Activated gamma-delta T cell (primary cell): ENCODE measurements around the gene HYAL3.
"Not testable (repeated sequence)": the region's sequence is repeated elsewhere in the genome, so short reads cannot be mapped to it uniquely, and the experiment has no call there.

ENCODE experiments used
- DNase-seq: peaks from one replicate; lab custom pipeline; 2025; lab: John Stamatoyannopoulos, UW

Gene HYAL3

GRCh38 chr3:50290161-50290641 lies 9.0 kb downstream of the HYAL3 start:
- no peak for DNase-seq

GRCh38 chr3:50289130-50289529 lies 10.1 kb downstream of the HYAL3 start:
- no peak for DNase-seq

DNA sequence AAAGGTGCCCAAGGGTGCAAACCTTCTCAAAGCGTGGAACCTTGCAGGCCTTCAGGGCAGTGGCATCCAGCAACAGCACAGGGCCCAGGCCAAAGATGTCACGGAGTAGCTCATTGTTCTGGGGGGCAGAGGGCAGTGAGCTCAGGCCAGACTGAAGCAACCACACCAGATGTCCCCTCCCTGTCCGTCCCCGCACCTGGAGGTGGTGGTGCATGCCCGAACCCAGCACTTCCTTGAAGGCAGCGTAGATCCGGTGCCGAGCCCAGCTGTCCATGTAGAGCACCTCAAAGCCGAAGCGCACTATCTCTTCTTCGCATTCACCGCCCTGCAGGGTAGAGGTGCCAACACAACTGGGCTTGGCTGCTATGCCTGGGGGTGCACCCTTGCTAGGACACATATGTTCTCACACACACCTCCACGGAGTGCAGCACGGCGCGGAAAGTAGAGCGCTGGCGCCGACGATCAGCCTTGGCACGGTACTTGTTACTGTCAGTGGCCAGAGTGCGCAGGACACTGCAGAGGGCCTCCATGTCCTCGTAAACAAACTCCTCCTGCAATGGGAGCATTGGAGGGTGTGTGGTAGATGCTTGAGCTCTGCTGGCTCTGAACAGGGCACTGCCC lies 10.7 kb downstream of the HYAL3 start:
- no peak for DNase-seq

- DNase-seq = no peak
Observed at GRCh38 chr3:50287262-50287661, 11.9 kb downstream of the HYAL3 start.

DNA sequence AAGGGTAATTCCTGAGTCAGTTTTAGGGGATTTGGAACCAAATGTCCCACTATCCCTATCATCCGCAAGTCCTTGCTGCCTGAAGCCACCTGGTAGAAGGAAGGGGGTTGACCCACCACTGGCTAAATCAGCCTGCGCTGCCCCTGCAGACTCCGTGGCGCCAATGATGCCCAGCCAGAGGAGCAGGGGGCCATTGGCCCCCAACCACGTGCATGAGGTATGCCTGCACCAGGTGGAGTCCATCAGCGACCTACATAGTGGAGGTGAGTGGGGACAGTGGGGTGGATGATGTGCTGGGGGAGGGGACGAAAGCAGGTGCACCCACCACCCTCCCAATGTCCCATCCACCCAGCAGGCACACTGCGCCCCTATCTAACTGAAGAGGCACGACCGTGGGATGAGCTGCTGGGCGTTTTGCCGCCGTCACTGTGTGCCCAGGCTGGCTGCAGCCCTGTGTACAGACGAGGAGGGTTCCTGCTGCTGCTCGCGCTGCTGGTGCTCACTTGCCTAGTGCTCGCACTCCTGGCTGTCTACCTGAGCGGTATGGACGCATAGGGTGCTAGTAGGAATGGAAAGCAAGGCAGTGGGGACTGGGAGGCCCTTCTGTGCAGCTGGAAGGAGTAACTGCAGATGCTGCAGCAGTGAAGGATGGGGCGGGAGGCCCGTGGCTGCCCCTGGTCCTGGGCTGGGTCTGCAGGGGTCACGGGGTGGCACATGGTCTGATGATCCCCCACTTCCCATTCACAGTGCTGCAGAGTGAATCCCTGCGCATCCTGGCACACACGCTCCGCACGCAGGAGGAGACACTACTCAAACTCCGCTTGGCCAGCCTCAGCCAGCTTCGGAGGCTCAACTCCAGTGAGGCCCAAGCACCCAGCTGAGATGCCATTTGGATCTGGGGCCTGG lies 12.6 kb downstream of the HYAL3 start:
- DNase-seq = no peak

DNA sequence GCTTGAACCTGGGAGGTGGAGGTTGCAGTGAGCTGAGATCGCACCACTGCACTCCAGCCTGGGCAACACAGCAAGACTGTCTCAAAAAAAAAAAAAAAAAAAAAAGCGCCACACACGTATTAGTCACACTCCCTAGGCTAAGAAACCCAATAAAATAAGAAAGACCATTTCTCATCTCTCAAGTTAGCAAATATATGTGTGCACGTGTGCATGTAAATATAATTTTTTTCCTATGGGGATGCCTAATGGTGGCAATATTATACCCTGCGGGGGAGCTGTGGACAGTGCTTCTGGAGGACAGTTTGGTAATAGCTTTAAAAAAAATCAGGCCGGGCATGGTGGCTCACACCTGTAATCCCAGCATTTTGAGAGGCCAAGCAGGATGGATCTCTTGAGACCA lies 15.1 kb downstream of the HYAL3 start:
- not testable (repeated sequence) for DNase-seq

DNA sequence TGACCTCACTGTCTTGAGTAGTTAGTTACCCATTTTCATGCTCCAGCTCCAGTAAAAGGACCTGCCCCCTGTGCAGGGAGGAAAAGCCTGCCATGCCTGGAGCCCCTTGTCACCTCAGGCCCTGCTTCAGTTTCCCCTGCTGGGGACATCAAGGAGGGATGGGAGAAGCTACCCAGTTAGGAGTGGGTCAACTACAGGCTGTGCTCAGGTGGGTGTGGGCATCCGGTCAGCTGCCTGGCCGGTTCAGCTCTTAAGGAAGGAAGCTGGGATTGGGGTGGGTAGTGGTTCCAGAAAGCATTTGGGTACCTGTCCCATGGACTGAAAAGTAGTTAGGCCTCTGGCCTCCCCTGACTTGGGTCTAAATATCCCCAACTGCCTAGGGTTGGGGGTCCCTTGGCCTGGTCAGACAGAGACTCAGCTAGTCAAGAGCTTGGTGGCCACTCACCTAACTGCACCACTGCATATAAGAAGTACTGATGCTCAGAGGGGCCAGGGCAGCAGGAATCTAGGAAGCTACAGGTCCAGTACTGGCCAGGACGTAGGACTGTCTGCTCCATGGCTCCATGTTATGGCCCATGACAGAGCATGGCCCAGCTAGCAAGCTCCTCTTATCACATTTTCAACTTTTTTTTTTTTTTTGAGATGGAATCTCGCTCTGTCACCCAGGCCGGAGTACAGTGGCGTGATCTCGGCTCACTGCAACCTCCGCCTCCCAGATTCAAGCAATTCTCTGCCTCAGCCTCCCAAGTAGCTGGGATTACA lies 19.8 kb downstream of the HYAL3 start:
- DNase-seq = no peak

DNA sequence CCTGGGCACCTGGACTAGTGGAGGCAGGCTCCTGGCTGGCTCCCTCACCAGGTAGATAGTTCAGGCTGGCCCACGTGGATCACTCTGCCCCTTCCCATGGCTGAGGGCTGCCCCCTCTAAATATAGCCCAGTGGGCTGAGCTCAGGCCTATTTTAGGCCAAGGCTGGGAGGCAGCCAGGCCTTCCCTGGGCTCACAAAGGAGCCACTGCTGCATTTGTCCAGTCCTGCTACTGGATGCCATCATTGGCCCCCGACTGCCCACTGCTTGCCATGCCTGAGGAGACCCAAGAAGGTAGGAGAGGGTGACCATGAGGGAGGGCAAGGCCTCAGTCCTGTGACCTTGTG lies 20.4 kb downstream of the HYAL3 start, which contains the start of gene LSMEM2:
Gene LSMEM2, plus strand, starts transcription at position 208 of the 345 bp plus-strand sequence. Its CDS starts 27 bp downstream, at position 235.
- DNase-seq = no peak

- no peak for DNase-seq
Observed at GRCh38 chr3:50278123-50278879, 20.9 kb downstream of the HYAL3 start.

DNA sequence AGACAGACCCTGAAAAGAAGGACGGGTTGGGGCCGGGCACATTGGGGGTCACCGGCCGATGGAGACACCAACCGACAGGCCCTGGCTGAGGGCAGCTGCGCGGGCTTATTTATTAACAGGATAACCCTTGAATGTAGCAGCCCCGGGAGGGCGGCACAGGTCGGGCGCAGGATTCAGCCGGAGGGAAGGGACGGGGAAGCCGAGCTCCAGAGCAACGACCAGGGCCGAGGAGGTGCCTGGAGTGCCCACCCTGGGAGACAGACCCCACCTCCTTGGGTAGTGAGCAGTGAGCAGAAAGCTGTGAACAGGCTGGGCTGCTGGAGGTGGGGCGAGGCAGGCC lies 22.5 kb downstream of the HYAL3 start:
- no peak for DNase-seq

- DNase-seq = peak; percentile 34
Observed at GRCh38 chr3:50275996-50276761, 23.0 kb downstream of the HYAL3 start.

DNA sequence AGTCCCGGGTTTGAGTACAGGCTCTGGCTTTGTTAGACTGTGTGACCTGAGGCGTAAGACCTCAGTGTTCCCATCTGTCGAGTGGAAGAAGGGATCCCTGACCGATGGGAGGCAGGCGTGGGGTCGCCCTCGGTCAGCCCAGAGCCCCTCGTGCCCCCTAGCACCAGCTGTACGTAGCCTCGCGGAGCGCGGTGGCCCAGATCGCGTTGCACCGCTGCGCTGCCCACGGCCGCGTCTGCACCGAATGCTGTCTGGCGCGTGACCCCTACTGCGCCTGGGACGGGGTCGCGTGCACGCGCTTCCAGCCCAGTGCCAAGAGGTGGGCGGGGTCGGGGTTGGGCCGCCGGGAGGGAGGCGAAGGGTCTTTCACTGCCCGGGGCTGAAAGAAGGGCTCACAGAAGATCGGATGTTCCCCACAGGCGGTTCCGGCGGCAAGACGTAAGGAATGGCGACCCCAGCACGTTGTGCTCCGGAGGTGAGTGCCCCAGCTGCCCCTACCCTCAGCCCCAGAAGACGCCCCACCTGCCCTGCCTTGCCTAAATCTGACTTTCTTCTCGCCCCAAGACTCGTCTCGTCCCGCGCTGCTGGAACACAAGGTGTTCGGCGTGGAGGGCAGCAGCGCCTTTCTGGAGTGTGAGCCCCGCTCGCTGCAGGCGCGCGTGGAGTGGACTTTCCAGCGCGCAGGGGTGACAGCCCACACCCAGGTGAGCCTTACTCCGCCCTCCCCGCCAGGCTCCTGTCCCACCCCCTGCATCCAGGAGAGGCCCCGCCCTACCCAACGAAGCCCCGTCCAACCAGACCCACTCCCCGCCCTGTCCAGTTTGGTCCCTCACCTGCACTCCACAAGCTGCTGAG lies 23.8 kb downstream of the HYAL3 start:
- no peak for DNase-seq

GRCh38 chr3:50274371-50275104 lies 24.7 kb downstream of the HYAL3 start:
- DNase-seq = no peak

GRCh38 chr3:50273689-50274065 lies 25.5 kb downstream of the HYAL3 start:
- no peak for DNase-seq

- peak; percentile 67 for DNase-seq
Observed at GRCh38 chr3:50272911-50273688, 26.1 kb downstream of the HYAL3 start.

GRCh38 chr3:50272538-50272910 lies 26.7 kb downstream of the HYAL3 start:
- DNase-seq = not testable (repeated sequence)

DNA sequence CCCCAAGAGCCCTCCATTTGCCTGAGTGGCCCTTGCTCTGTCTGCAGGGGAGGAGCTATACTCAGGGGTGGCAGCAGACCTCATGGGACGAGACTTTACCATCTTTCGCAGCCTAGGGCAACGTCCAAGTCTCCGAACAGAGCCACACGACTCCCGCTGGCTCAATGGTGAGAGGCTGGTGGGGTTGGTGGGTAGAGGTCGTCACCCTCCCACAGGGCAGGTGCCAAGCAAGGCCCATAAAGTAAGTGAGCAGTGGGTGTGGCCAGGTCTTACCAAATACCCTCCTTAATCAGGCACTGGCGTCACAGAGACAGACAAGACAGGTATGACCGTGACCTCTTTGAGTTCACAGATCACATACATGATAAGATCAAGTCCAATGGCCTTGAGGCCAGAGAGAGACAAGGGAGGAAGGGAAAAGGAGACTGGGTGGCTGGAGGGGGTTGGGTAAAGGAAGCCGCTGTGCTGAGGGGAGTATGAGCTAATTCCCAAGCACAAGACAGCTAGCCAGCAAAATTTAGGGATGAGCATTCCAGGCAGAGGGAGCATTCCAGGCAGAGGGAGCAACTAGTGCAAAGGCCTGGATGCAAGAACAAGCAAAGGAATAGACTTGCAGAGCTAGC lies 27.8 kb downstream of the HYAL3 start:
- DNase-seq = no peak
